Effector memory CD8-positive, alpha-beta T cell (primary cell): ENCODE measurements around the gene GIMAP2.
A peak's percentile ranks its signal among the peaks of the same experiment; 100 is the strongest.

ENCODE experiments used
- ATAC-seq: fragments of 150-1000 bp; cut with Tn5 transposase; replicated peaks from 2 replicates; pipeline ENCODE4 v1.10.0; 2021; ENCODE audit warnings: mild to moderate bottlenecking, moderate library complexity
- DNase-seq, 3 experiments: peaks; one replicate each; pipeline ENCODE4 v3.0.0; 2021
- H3K27ac Mint-ChIP-seq, 2 donors: one replicate each; pipeline ENCODE4 v1.8.0; 2022; ENCODE audit warnings: mild to moderate bottlenecking in 2 of 2, mixed read lengths in 2 of 2, moderate library complexity in 2 of 2
- H3K27me3 Mint-ChIP-seq, 2 donors: one replicate each; pipeline ENCODE4 v1.8.0; 2022; ENCODE audit warnings: mixed read lengths in 2 of 2
- H3K36me3 Mint-ChIP-seq: one replicate; pipeline ENCODE4 v1.8.0; 2022; ENCODE audit warnings: mild to moderate bottlenecking, moderate library complexity, mixed read lengths; ENCODE audit not compliant: insufficient read depth
- H3K4me1 Mint-ChIP-seq, 2 donors: one replicate each; pipeline ENCODE4 v1.8.0; 2022; ENCODE audit warnings: low read depth in 2 of 2, mixed read lengths in 2 of 2
- H3K4me3 Mint-ChIP-seq, 2 donors: one replicate each; pipeline ENCODE4 v1.8.0; 2022; ENCODE audit warnings: mild to moderate bottlenecking in 2 of 2, mixed read lengths in 2 of 2, moderate library complexity in 2 of 2
- H3K9me3 Mint-ChIP-seq, 2 donors: one replicate each; pipeline ENCODE4 v1.8.0; 2022; ENCODE audit warnings: mixed read lengths in 2 of 2

GIMAP2 gene

GRCh38 chr7:150728011-150728410, 42.5 kb downstream of the GIMAP2 start:
- DNase-seq (no peak), ATAC-seq (no peak)
- H3K4me3 Mint-ChIP-seq = no peak overlapping the region
- H3K27me3 Mint-ChIP-seq = no peaks in the 10 kb centered on the region
- peaks cover 9 to 18% of the 10 kb centered on the region in 2 donors for H3K9me3 Mint-ChIP-seq
- H3K36me3 Mint-ChIP-seq = peaks cover 18% of the 10 kb centered on the region
- peak overlapping the region in 1 of 2 donors; percentile 68 for H3K27ac Mint-ChIP-seq
- peaks cover 31 to 63% of the 10 kb centered on the region in 2 donors for H3K4me1 Mint-ChIP-seq

- H3K36me3 Mint-ChIP-seq = peaks cover 12% of the 10 kb centered on the region
- no peak overlapping the region for H3K27ac Mint-ChIP-seq
- peaks cover 9 to 18% of the 10 kb centered on the region in 2 donors for H3K9me3 Mint-ChIP-seq
- DNase-seq = no peak
- H3K27me3 Mint-ChIP-seq = no peaks in the 10 kb centered on the region
- H3K4me3 Mint-ChIP-seq = no peak overlapping the region
- H3K4me1 Mint-ChIP-seq = peaks cover 33 to 63% of the 10 kb centered on the region in 2 donors
- no peak for ATAC-seq
These were observed 43.1 kb downstream of the GIMAP2 start for GRCh38 chr7:150728609-150729008.

GRCh38 chr7:150731916-150732315, 46.4 kb downstream of the GIMAP2 start:
- peaks cover 56 to 77% of the 10 kb centered on the region in 2 donors for H3K4me1 Mint-ChIP-seq
- DNase-seq = no peak
- H3K27me3 Mint-ChIP-seq = no peaks in the 10 kb centered on the region
- peak overlapping the region; percentile 87 to 93 for H3K27ac Mint-ChIP-seq
- H3K4me3 Mint-ChIP-seq = peak overlapping the region; percentile 70 to 71
- H3K9me3 Mint-ChIP-seq = peaks cover 7 to 18% of the 10 kb centered on the region in 2 donors
- peak; percentile 69 for ATAC-seq
- peaks cover 5% of the 10 kb centered on the region for H3K36me3 Mint-ChIP-seq

- DNase-seq = no peak
- ATAC-seq = peak; percentile 58
- Mint-ChIP-seq H3K36me3 (peaks cover 8% of the 10 kb centered on the region), H3K27me3 (no peaks in the 10 kb centered on the region), H3K9me3 (peaks cover 1 to 11% of the 10 kb centered on the region in 2 donors), H3K4me3 (peak overlapping the region; percentile 70 to 71), H3K27ac (peak overlapping the region; percentile 87 to 93), H3K4me1 (peaks cover 51 to 71% of the 10 kb centered on the region in 2 donors)
These were observed 47.4 kb downstream of the GIMAP2 start for GRCh38 chr7:150732786-150733481.

GRCh38 chr7:150733482-150734095, 48.1 kb downstream of the GIMAP2 start:
- no peak for ATAC-seq
- H3K9me3 Mint-ChIP-seq = peaks cover 0 to 4% of the 10 kb centered on the region in 2 donors
- H3K27ac Mint-ChIP-seq = peak overlapping the region; percentile 87 to 93
- peak overlapping the region; percentile 1 to 71 for H3K4me3 Mint-ChIP-seq
- peaks cover 51 to 69% of the 10 kb centered on the region in 2 donors for H3K4me1 Mint-ChIP-seq
- DNase-seq = no peak
- no peaks in the 10 kb centered on the region for H3K27me3 Mint-ChIP-seq
- H3K36me3 Mint-ChIP-seq = peaks cover 13% of the 10 kb centered on the region

- DNase-seq = no peak
- ATAC-seq = no peak
- peaks cover 19% of the 10 kb centered on the region for H3K36me3 Mint-ChIP-seq
- no peaks in the 10 kb centered on the region for H3K27me3 Mint-ChIP-seq
- H3K4me3 Mint-ChIP-seq = peak overlapping the region; percentile 1 to 71
- H3K9me3 Mint-ChIP-seq = no peaks in the 10 kb centered on the region
- H3K27ac Mint-ChIP-seq = peak overlapping the region; percentile 87 to 94
- peaks cover 52 to 72% of the 10 kb centered on the region in 2 donors for H3K4me1 Mint-ChIP-seq
These were observed 48.7 kb downstream of the GIMAP2 start for GRCh38 chr7:150734254-150734653.

- DNase-seq (no peak), ATAC-seq (no peak)
- H3K4me3 Mint-ChIP-seq = peak overlapping the region; percentile 82 to 98
- H3K4me1 Mint-ChIP-seq = peaks cover 55 to 76% of the 10 kb centered on the region in 2 donors
- peaks cover 31% of the 10 kb centered on the region for H3K36me3 Mint-ChIP-seq
- peak overlapping the region; percentile 85 to 94 for H3K27ac Mint-ChIP-seq
- no peaks in the 10 kb centered on the region for H3K27me3 Mint-ChIP-seq
- no peaks in the 10 kb centered on the region for H3K9me3 Mint-ChIP-seq
These were observed 50.3 kb downstream of the GIMAP2 start for GRCh38 chr7:150735596-150736358.

GRCh38 chr7:150736864-150737263, 51.4 kb downstream of the GIMAP2 start:
- Mint-ChIP-seq H3K27me3 (no peaks in the 10 kb centered on the region), H3K36me3 (peaks cover 41% of the 10 kb centered on the region), H3K9me3 (no peaks in the 10 kb centered on the region), H3K4me3 (peak overlapping the region; percentile 82 to 98), H3K4me1 (peaks cover 62 to 79% of the 10 kb centered on the region in 2 donors), H3K27ac (peak overlapping the region; percentile 85 to 94)
- peak; percentile 15 for ATAC-seq
- DNase-seq = no peak

- Mint-ChIP-seq H3K36me3 (peaks cover 47% of the 10 kb centered on the region), H3K4me3 (peak within 1 kb of the TSS; percentile 82 to 98), H3K27ac (peak within 1 kb of the TSS; percentile 85 to 94), H3K4me1 (peaks cover 63 to 79% of the 10 kb centered on the region in 2 donors), H3K9me3 (no peaks in the 10 kb centered on the region), H3K27me3 (no peaks in the 10 kb centered on the region)
- DNase-seq (no peak), ATAC-seq (peak; percentile 71)
These were observed 52.0 kb downstream of the GIMAP2 start, which contains the start of gene GIMAP5 for GRCh38 chr7:150737265-150738055. Gene GIMAP5, plus strand, starts transcription at chr7:150737418. Its CDS starts 3,467 bp downstream, at chr7:150740885.

- H3K4me3 Mint-ChIP-seq = peak overlapping the region; percentile 82 to 98
- ATAC-seq = no peak
These were observed 52.6 kb downstream of the GIMAP2 start for GRCh38 chr7:150738092-150738491.

GRCh38 chr7:150738591-150739001, 53.1 kb downstream of the GIMAP2 start:
- no peak for ATAC-seq
- no peaks in the 10 kb centered on the region for H3K9me3 Mint-ChIP-seq
- peaks cover 59% of the 10 kb centered on the region for H3K36me3 Mint-ChIP-seq
- peaks cover 63 to 79% of the 10 kb centered on the region in 2 donors for H3K4me1 Mint-ChIP-seq
- no peaks in the 10 kb centered on the region for H3K27me3 Mint-ChIP-seq
- H3K4me3 Mint-ChIP-seq = peak overlapping the region; percentile 82 to 98
- H3K27ac Mint-ChIP-seq = peak overlapping the region; percentile 85 to 94
- no peak for DNase-seq

More at GRCh38 chr7:150738092-150738491, 52.6 kb downstream of the GIMAP2 start:
- H3K27me3 Mint-ChIP-seq = no peaks in the 10 kb centered on the region
- H3K4me1 Mint-ChIP-seq = peaks cover 62 to 79% of the 10 kb centered on the region in 2 donors
- peaks cover 54% of the 10 kb centered on the region for H3K36me3 Mint-ChIP-seq
- DNase-seq = no peak
- H3K9me3 Mint-ChIP-seq = no peaks in the 10 kb centered on the region
- H3K27ac Mint-ChIP-seq = peak overlapping the region; percentile 85 to 94

- Mint-ChIP-seq H3K4me1 (peaks cover 65 to 79% of the 10 kb centered on the region in 2 donors), H3K27me3 (no peaks in the 10 kb centered on the region), H3K27ac (peak overlapping the region; percentile 85 to 94), H3K36me3 (peaks cover 63% of the 10 kb centered on the region), H3K4me3 (peak overlapping the region; percentile 82 to 98), H3K9me3 (no peaks in the 10 kb centered on the region)
- ATAC-seq (no peak), DNase-seq (no peak)
These were observed 53.5 kb downstream of the GIMAP2 start for GRCh38 chr7:150739033-150739432.
